ENCODE results near the gene SAMD4A.

Gene SAMD4A

GRCh38 chr14:54708161-54708560, 141.2 kb downstream of the SAMD4A start:
- DNase-seq (ENCODE audit: low spot score) = no peak

GRCh38 chr14:54708982-54709381, 142.1 kb downstream of the SAMD4A start:
- no peak for DNase-seq (ENCODE audit: low spot score)

GRCh38 chr14:54709444-54709843, 142.5 kb downstream of the SAMD4A start:
- DNase-seq (ENCODE audit: low spot score) = no peak

DNA sequence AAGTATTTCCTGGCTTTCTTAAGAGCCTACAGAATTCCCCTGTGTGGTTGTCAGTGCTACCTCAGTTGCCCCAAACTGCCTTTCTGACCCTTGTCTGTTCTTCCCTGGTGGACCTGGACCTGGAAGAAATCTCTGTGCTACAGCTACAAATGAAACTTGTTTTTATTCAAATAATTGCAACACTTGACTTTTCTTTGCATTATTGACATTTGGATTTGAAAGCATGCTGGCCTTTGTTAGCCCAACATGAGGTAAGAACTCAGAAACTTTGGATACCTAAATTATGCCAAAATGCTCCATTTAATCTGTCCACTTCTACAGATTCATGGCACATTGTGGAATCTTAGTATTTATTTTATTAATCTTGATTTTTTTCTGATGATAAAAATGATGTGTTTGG, 142.9 kb downstream of the SAMD4A start:
- no peak for DNase-seq (ENCODE audit: low spot score)

DNA sequence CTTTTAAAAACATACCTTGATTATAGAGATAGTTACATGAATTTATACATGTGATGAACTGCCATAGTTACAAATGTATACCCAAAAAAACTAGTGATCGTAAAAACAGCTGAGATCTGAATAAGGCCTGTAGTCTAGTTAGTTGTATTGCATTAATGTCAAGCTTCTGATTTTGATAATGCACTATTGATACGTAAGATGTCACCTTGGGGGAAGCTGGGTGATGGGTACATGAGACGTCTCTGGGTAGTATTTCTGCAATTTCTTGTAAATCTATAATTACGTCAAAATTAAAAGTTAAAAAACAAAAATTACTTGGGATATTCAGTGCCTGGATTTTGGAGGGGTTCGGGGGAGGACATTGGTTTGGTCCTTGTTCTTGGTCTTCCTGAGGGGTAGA, 144.4 kb downstream of the SAMD4A start:
- DNase-seq (ENCODE audit: low spot score) = no peak

DNA sequence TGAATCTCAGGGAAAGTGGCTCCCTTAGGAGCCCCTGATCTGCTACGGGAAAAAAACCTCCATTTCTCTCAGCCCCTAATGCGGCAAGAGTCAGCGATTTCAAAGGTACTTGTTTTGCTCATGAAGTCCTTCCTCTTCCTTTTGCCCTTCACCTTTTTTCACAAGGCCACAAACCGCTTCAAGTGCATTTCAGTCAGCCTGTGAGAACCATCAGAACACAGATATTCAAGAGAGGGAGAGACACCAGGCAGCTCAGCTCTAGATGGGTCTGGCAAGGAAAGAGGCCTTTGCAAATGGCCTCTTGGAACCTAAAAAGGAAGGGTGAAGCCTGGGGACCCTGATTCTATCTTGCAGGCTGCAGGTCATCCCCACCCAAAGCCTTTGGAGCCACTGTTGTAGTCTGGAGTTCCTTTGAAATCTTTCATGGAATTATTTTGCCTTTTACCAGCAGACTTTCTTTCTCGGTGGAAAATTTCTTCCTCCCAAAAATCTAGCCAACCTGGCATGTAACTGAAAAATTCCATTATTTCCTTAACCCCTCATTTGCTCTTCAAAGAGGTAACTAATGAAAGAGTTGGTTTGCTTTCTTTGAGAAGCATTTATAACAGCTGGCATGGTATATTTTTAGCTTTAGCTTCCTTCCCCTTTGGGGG, 145.0 kb downstream of the SAMD4A start:
- no peak for DNase-seq (ENCODE audit: low spot score)

DNA sequence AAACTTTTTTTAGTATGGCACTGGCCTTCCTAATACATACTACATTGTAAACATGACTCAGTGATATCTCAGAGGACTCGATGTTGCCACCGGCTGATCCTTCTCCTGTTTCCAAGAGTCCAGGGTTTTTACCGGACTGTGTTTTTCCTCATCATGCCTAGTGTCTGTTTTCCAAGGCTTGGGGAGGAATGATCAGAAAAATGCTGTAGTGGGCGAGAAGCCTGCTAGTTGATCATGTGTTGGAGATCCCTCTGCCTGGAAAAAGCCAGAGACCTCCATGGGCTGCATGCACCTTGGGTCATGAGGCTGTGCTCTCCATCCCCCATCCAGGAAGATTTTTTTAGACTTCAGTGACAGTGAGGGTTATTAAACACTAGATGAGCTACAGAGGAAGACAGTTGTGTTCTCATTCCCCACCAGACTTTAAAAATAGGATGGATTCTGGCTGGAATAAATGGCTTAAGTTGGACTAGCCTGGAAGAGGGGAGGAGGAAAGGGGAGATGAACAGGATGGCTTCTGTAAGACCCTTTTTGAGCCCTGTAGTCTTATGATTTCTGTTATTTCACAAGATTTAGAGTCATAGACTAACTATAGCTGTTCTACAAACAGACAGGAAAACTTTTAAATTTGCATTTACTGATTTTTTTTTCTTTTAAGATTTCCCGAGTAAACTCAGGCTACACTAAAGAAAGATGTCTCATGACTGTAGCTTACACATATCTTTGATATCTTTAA, 145.7 kb downstream of the SAMD4A start:
- no peak for DNase-seq (ENCODE audit: low spot score)

DNA sequence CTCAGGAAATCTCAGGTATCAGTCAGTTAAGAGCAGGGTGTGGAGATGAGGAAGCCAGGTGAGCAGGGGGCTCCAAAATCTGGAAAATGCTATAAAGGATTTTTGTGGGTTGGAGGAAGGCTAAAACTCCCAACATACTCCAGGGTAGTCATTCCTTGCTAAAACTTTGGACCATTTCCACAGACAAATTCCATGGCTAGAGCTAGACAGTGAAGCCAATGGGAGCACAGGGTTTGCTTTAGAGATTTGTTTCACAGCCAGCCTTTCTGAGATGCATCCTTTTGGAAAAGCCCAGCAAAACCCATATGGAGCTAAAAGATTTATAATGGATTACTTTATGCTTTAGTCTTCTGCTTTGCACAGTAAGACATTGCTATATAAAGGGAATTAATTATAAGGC, 146.5 kb downstream of the SAMD4A start:
- DNase-seq (ENCODE audit: low spot score) = no peak

- no peak for DNase-seq (ENCODE audit: low spot score)
Measured at GRCh38 chr14:54715239-54715638, 148.3 kb downstream of the SAMD4A start.

- no peak for DNase-seq (ENCODE audit: low spot score)
Measured at GRCh38 chr14:54715811-54716210, 148.9 kb downstream of the SAMD4A start.

DNA sequence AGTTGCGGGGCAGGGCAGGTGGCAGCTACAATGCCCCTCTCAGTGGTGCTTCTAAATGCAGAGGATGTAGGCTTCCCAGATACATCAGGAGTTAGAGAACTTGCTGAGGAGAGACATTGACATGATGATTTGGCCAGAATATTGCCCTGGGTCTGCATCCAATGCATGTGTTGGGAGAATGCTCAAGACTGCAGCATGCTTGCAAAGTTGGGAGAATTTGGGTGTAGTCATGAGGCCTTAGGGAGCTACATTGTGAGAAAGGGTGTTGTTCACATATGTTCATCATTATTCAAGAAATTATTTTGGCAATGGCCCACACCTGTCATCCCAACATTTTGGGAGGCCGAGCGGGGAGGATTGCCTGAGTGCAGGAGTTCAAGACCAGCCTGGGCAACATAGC, 149.9 kb downstream of the SAMD4A start:
- DNase-seq (ENCODE audit: low spot score) = no peak

DNA sequence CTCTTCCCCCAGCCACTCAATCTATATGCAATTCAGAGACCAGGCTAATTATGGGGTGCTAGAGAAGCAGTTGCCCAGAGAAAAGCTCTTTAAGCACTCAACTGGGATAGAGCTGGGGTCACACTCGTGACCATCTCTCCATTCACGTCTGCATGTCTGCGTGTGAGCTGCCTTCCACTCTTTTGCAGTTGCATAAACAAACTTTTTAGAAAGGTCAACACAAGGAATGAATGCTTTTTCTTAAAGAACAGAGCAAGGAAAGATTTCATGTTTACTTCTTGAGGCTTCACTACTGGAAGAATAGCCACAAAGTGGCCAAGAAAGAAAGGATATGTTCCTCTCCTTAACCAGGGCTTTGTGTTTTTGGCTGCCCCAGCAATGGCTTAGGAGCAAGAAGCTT, 151.1 kb downstream of the SAMD4A start:
- DNase-seq (ENCODE audit: low spot score) = no peak

- no peak for DNase-seq (ENCODE audit: low spot score)
Measured at GRCh38 chr14:54719406-54719805, 152.5 kb downstream of the SAMD4A start.

DNA sequence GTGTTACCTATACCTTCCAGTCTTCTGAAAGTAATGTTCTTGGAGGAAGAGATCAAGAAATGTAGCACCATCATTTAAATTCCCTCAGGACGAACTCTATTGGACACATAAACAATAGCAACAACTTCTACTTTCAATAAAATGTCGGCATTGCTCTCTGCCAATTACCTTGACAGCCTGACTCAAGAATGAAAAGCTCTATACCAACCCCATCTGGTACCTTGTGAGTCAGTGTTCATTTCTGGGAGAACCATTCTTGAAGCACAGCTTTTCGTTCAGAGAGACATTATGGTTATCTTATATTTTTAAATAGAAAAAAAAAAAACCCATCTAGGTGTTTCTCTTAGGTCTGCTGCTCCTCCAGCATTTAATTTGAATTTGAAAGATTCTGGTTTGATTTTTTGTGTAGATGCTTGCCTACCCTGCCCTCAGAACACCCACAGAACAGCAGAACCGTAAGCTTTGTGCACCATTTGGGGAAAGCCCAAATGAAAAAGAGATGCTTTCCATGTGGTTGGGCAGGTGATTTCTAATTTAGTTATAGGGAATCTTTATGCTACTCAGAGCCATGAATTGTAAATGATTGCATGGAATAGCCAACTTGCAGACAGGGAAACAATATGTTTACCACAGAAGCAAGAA, 156.0 kb downstream of the SAMD4A start:
- no peak for DNase-seq (ENCODE audit: low spot score)

GRCh38 chr14:54724123-54724522, 157.2 kb downstream of the SAMD4A start:
- DNase-seq (ENCODE audit: low spot score) = no peak

GRCh38 chr14:54724676-54725325, 157.9 kb downstream of the SAMD4A start:
- no peak for DNase-seq (ENCODE audit: low spot score)

- DNase-seq (ENCODE audit: low spot score) = no peak
Measured at GRCh38 chr14:54725998-54726397, 159.1 kb downstream of the SAMD4A start.

DNA sequence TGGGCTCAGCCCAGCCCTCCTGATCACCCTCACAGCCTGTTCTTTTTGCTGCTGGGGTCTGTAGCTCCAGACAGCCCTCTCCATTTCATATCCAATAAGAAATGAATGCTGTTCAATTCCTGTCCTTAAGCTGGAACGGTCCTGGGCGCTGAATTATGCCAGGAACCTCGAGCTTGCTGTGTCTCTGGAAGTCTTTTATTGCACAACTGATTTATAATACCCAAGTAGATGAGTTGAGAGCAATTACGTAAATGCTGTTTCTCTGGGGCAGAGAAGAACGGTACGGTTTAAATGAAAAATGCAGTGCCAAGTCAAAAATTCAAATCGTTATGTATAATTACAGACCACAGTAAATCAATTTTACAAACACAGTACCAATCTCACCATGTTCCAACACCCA, 161.0 kb downstream of the SAMD4A start:
- DNase-seq (ENCODE audit: low spot score) = no peak

DNA sequence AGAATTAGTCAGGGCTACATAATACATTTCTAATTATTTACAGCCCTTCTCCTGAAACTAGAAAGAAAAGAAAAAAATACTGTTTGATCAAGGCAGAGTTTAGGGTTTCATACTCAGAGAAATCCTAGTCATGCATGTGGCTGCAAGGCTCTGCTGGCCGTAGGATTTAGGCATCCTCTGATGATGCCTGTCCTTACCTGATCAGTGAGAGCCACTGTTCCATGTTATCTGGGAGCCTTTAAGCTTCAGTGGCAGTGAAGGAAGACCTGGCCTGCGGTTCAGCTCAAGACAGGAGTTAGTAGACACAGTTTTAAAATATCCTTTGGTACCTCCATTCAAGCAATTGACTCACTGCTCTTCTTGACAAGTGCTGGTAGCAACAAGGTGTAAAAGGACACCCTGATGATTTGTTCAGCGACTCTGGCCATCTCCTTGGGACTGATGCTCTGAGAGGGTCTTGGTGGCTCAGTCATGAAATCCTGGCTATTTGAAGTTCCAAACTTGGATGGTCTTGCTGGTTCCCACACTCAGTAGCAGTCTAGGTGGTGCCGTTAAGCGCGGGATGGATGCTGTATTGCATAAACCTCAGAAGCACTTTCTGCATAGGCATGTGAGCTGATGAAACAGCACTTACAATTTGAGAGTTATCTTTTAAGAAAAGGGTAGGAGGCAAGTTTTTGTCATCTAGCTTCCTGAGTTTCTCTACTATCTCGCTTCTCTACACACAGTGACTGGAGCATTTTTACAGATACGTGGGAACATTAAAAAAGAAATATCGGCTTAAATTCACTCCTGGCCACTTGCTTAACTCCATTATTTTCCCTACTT, 162.0 kb downstream of the SAMD4A start:
- no peak for DNase-seq (ENCODE audit: low spot score)

GRCh38 chr14:54730156-54730961, 163.4 kb downstream of the SAMD4A start:
- no peak for DNase-seq (ENCODE audit: low spot score)

DNA sequence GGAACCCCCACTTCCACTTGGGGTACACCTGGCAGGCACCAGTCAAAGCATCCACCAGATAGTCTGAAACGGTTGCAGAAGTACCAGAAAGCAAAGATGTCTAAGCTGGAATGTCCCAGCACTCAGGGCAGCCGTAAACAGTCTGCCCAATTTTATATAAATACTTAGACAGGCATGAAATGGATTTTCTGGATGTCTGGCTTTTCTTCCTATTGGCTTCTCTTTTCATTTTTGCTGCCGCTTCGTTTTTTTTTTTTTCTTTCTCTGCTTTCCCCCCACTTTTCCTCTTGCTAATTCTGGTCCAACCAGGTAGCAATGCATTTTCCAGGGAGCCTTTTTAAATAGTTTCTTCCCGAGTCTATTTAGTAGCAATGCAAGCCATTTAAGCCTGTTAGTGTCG, 168.0 kb downstream of the SAMD4A start:
- no peak for DNase-seq (ENCODE audit: low spot score)

Data from ecto neural progenitor cell (in vitro differentiated cells).